Measurements from ENCODE around the gene DAB1. TPM values are rescaled to one million over a fixed set of nuclear protein-coding genes. Genes with fewer than 3 reads are reported as not detected.

Gene DAB1
- polyA plus RNA-seq, 1 experiment, result 0.05 TPM

GRCh38 chr1:57307392-57308170 is 116.3 kb downstream of the DAB1 start:
- Histone ChIP-seq H3K27ac (ENCODE audit: low read depth, low read length) (no peak overlapping the region), H3K9me3 (ENCODE audit: control insufficient read depth, insufficient read depth, low read length) (no peaks in the 10 kb centered on the region), H3K4me3 (ENCODE audit: low read depth, low read length) (no peak overlapping the region), H3K27me3 (ENCODE audit: control insufficient read depth, insufficient read depth, low read length) (no peaks in the 10 kb centered on the region)
- ChIA-PET POLR2A (no interaction called here), CTCF (interaction anchor here (0.6 kb wide), 1 partner anchor 116 kb away, joined by 4 read pairs; the partner anchor contains the start of gene DAB1)
- DNase-seq (ENCODE audit: low read depth, low spot score), result no peak
- TF ChIP-seq CTCF (IDR thresholded peaks at IDR 0.05; ENCODE audit: low read depth, low read length), result no peak

GRCh38 chr1:57304591-57304990 is 119.3 kb downstream of the DAB1 start:
- ChIA-PET POLR2A (no interaction called here), CTCF (no interaction called here)
- H3K9me3 ChIP-seq (ENCODE audit: control insufficient read depth, insufficient read depth, low read length), result no peaks in the 10 kb centered on the region
- H3K27me3 ChIP-seq (ENCODE audit: control insufficient read depth, insufficient read depth, low read length), result no peaks in the 10 kb centered on the region
- no peak for DNase-seq (ENCODE audit: low read depth, low spot score)
- no peak overlapping the region for H3K4me3 ChIP-seq (ENCODE audit: low read depth, low read length)
- no peak overlapping the region for H3K27ac ChIP-seq (ENCODE audit: low read depth, low read length)
- no peak for TF ChIP-seq CTCF (IDR thresholded peaks at IDR 0.05; ENCODE audit: low read depth, low read length)

- Histone ChIP-seq H3K4me3 (ENCODE audit: low read depth, low read length) (no peak overlapping the region), H3K27me3 (ENCODE audit: control insufficient read depth, insufficient read depth, low read length) (no peaks in the 10 kb centered on the region), H3K27ac (ENCODE audit: low read depth, low read length) (no peak overlapping the region), H3K9me3 (ENCODE audit: control insufficient read depth, insufficient read depth, low read length) (no peaks in the 10 kb centered on the region)
- POLR2A ChIA-PET, result no interaction called here
- no peak for DNase-seq (ENCODE audit: low read depth, low spot score)
- no peak for TF ChIP-seq CTCF (IDR thresholded peaks at IDR 0.05; ENCODE audit: low read depth, low read length)
- CTCF ChIA-PET, result no interaction called here
Observed at GRCh38 chr1:57302812-57303596, 120.9 kb downstream of the DAB1 start.

- POLR2A ChIA-PET, result no interaction called here
- no peak for TF ChIP-seq CTCF (IDR thresholded peaks at IDR 0.05; ENCODE audit: low read depth, low read length)
- DNase-seq (ENCODE audit: low read depth, low spot score), result no peak
- no peak overlapping the region for H3K4me3 ChIP-seq (ENCODE audit: low read depth, low read length)
- H3K9me3 ChIP-seq (ENCODE audit: control insufficient read depth, insufficient read depth, low read length), result no peaks in the 10 kb centered on the region
- CTCF ChIA-PET, result no interaction called here
- no peaks in the 10 kb centered on the region for H3K27me3 ChIP-seq (ENCODE audit: control insufficient read depth, insufficient read depth, low read length)
- H3K27ac ChIP-seq (ENCODE audit: low read depth, low read length), result no peak overlapping the region
Observed at GRCh38 chr1:57300186-57300585, 123.7 kb downstream of the DAB1 start.

GRCh38 chr1:57296726-57297250 is 127.1 kb downstream of the DAB1 start:
- no peak overlapping the region for H3K4me3 ChIP-seq (ENCODE audit: low read depth, low read length)
- CTCF ChIA-PET, result no interaction called here
- no peak for DNase-seq (ENCODE audit: low read depth, low spot score)
- no peaks in the 10 kb centered on the region for H3K9me3 ChIP-seq (ENCODE audit: control insufficient read depth, insufficient read depth, low read length)
- no peak for TF ChIP-seq CTCF (IDR thresholded peaks at IDR 0.05; ENCODE audit: low read depth, low read length)
- no peaks in the 10 kb centered on the region for H3K27me3 ChIP-seq (ENCODE audit: control insufficient read depth, insufficient read depth, low read length)
- H3K27ac ChIP-seq (ENCODE audit: low read depth, low read length), result no peak overlapping the region
- POLR2A ChIA-PET, result no interaction called here
